SHP77 treated with DMSO at 0.1 percent for 48 hours (cell line): Measurements from ENCODE around the gene MAP1LC3B.

Source experiments
- DNase-seq: peaks from one replicate; lab custom pipeline; 2025; lab: John Stamatoyannopoulos, UW

Gene MAP1LC3B

GRCh38 chr16:87409781-87410180 lies 17.6 kb downstream of the MAP1LC3B start:
- DNase-seq, result no peak

- DNase-seq, result no peak
Observed at GRCh38 chr16:87410530-87410929, 18.4 kb downstream of the MAP1LC3B start.

- no peak for DNase-seq
Observed at GRCh38 chr16:87410968-87411367, 18.8 kb downstream of the MAP1LC3B start.

- DNase-seq, result no peak
Observed at GRCh38 chr16:87411375-87412271, 19.5 kb downstream of the MAP1LC3B start.

- no peak for DNase-seq
Observed at GRCh38 chr16:87412371-87412995, 20.3 kb downstream of the MAP1LC3B start.

- no peak for DNase-seq
Observed at GRCh38 chr16:87412996-87413421, 20.9 kb downstream of the MAP1LC3B start.

- DNase-seq, result no peak
Observed at GRCh38 chr16:87414251-87414680, 22.1 kb downstream of the MAP1LC3B start.

- no peak for DNase-seq
Observed at GRCh38 chr16:87415441-87415840, 23.3 kb downstream of the MAP1LC3B start.

- DNase-seq, result no peak
Observed at GRCh38 chr16:87416826-87417527, 24.8 kb downstream of the MAP1LC3B start.

- DNase-seq, result no peak
Observed at GRCh38 chr16:87417528-87417910, 25.4 kb downstream of the MAP1LC3B start.

GRCh38 chr16:87418216-87418615 lies 26.1 kb downstream of the MAP1LC3B start:
- no peak for DNase-seq

- DNase-seq, result no peak
Observed at GRCh38 chr16:87418644-87419043, 26.5 kb downstream of the MAP1LC3B start.

- no peak for DNase-seq
Observed at GRCh38 chr16:87420026-87421002, 28.2 kb downstream of the MAP1LC3B start.

GRCh38 chr16:87421003-87421912 lies 29.1 kb downstream of the MAP1LC3B start:
- DNase-seq, result no peak

GRCh38 chr16:87422106-87422505 lies 30.0 kb downstream of the MAP1LC3B start:
- DNase-seq, result no peak

- no peak for DNase-seq
Observed at GRCh38 chr16:87423429-87423828, 31.3 kb downstream of the MAP1LC3B start.

GRCh38 chr16:87424266-87424665 lies 32.1 kb downstream of the MAP1LC3B start:
- DNase-seq, result no peak

GRCh38 chr16:87425941-87426340 lies 33.8 kb downstream of the MAP1LC3B start:
- DNase-seq, result no peak

GRCh38 chr16:87426423-87427215 lies 34.5 kb downstream of the MAP1LC3B start:
- DNase-seq, result no peak

- DNase-seq, result no peak
Observed at GRCh38 chr16:87431926-87432325, 39.8 kb downstream of the MAP1LC3B start.
